Muscle of arm (tissue), 14 donors: Measurements from ENCODE around the gene ABHD14A. TPM values are rescaled to one million over a fixed set of nuclear protein-coding genes. Genes with fewer than 3 reads are reported as not detected.
"Not testable (repeated sequence)": the region's sequence is repeated elsewhere in the genome, so short reads cannot be mapped to it uniquely, and the experiment has no call there.

Experiments
- DNase-seq: peaks from one replicate; pipeline ENCODE4 v3.0.0-alpha.2; 2013
- long read RNA-seq, 11 donors: transcript quantifications; one replicate each; lab custom pipeline, GENCODE V29; 2026
- polyA plus RNA-seq, 12 donors: library from polyadenylated mRNA; unstranded; fragments of 120-200 nt; gene quantifications; one replicate each; pipeline ENCODE4 v1.2.1, GENCODE V29; 2013; ENCODE audit not compliant: insufficient read length in 12 of 12

The ABHD14A gene
- polyA plus RNA-seq, result 10 to 100 TPM in 8 of 12 donors, 1 to 10 TPM in 3, not detected in 1; 8.4 to 22.2 (median 11.0) TPM
- long read RNA-seq, donor 1, transcript ABHD14A-201 (5 exons, 1,062 nt), result major isoform, 15 of 67 reads
- long read RNA-seq, donor 1, partial matches to known transcripts, result 52 of 67 reads
- long read RNA-seq, donor 1, other reads (novel, unspliced or antisense), result 0 of 67 reads
- long read RNA-seq, donor 2, transcript ABHD14A-201 (5 exons, 1,062 nt), result major isoform, 10 of 11 reads
- long read RNA-seq, donor 2, partial matches to known transcripts, result 0 of 11 reads
- long read RNA-seq, donor 2, other reads (novel, unspliced or antisense), result 0 of 11 reads
- long read RNA-seq, donor 3, partial matches to known transcripts, result 0 of 3 reads
- long read RNA-seq, donor 3, other reads (novel, unspliced or antisense), result 0 of 3 reads
- long read RNA-seq, donor 4, partial matches to known transcripts, result 0 of 2 reads
- long read RNA-seq, donor 4, other reads (novel, unspliced or antisense), result 0 of 2 reads
- long read RNA-seq, donor 5, transcript ABHD14A-201 (5 exons, 1,062 nt), result major isoform, 10 of 11 reads
- long read RNA-seq, donor 5, partial matches to known transcripts, result 0 of 11 reads
- long read RNA-seq, donor 5, other reads (novel, unspliced or antisense), result 0 of 11 reads
- long read RNA-seq, donor 6, transcript ABHD14A-201 (5 exons, 1,062 nt), result major isoform, 5 of 5 reads
- long read RNA-seq, donor 6, partial matches to known transcripts, result 0 of 5 reads
- long read RNA-seq, donor 6, other reads (novel, unspliced or antisense), result 0 of 5 reads
- long read RNA-seq, donor 7, partial matches to known transcripts, result 0 of 3 reads
- long read RNA-seq, donor 7, other reads (novel, unspliced or antisense), result 0 of 3 reads
- long read RNA-seq, donor 8, transcript ABHD14A-201 (5 exons, 1,062 nt), result major isoform, 9 of 24 reads
- long read RNA-seq, donor 8, partial matches to known transcripts, result 0 of 24 reads
- long read RNA-seq, donor 8, other reads (novel, unspliced or antisense), result 15 of 24 reads
- long read RNA-seq, donor 9, transcript ABHD14A-201 (5 exons, 1,062 nt), result major isoform, 9 of 9 reads
- long read RNA-seq, donor 9, partial matches to known transcripts, result 0 of 9 reads
- long read RNA-seq, donor 9, other reads (novel, unspliced or antisense), result 0 of 9 reads
- long read RNA-seq, donor 10, transcript ABHD14A-201 (5 exons, 1,062 nt), result major isoform, 11 of 17 reads
- long read RNA-seq, donor 10, partial matches to known transcripts, result 0 of 17 reads
- long read RNA-seq, donor 10, other reads (novel, unspliced or antisense), result 5 of 17 reads
- long read RNA-seq, donor 11, transcript ABHD14A-201 (5 exons, 1,062 nt), result major isoform, 6 of 12 reads
- long read RNA-seq, donor 11, partial matches to known transcripts, result 0 of 12 reads
- long read RNA-seq, donor 11, other reads (novel, unspliced or antisense), result 5 of 12 reads

DNA sequence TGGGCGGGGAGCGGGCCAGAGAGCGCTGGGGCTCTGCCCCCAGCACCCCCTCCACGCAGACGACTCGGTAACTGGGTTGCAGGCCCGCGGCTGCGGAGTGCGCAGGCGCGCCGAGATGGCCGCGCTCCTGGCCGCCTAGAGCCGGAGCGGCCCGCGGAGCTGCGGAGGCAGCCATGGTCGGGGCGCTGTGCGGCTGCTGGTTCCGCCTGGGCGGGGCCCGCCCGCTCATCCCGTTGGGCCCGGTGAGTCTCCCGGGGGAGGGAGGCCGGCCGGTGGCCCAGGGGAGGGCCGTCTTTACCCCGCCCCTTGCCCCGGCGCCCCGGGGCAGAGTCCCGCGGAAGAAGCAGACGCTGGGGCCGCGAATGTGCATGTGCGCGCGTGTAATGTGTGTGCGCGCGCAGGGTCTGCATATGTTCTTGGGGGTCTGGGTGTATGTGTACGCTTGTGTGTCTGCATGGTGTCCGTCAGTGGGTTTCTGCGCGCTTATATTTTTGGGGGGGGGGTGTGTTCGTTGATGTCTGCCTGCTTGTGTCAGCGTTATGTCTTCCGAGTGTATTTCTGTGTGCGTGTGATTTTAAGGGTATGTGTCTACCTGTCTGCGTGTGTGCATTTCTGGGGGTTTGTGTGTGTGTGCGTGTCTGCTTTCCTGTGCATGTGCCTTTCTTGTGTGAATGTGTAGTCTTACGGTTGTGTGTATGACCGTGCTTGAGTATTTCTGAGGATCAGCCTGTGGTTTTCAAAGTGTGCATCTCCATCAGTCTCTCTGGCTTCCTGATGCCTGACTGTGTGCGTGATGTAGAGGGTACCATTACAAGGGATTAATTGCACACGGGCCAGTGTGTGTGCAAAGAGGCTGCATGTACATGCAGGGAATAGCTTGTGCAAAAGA is at the start of gene ABHD14A:
Gene ABHD14A (plus strand): TSS at position 102 of the 889 bp plus-strand sequence. CDS start 72 bp downstream, at position 174.
- DNase-seq, result peak; percentile 78

DNA sequence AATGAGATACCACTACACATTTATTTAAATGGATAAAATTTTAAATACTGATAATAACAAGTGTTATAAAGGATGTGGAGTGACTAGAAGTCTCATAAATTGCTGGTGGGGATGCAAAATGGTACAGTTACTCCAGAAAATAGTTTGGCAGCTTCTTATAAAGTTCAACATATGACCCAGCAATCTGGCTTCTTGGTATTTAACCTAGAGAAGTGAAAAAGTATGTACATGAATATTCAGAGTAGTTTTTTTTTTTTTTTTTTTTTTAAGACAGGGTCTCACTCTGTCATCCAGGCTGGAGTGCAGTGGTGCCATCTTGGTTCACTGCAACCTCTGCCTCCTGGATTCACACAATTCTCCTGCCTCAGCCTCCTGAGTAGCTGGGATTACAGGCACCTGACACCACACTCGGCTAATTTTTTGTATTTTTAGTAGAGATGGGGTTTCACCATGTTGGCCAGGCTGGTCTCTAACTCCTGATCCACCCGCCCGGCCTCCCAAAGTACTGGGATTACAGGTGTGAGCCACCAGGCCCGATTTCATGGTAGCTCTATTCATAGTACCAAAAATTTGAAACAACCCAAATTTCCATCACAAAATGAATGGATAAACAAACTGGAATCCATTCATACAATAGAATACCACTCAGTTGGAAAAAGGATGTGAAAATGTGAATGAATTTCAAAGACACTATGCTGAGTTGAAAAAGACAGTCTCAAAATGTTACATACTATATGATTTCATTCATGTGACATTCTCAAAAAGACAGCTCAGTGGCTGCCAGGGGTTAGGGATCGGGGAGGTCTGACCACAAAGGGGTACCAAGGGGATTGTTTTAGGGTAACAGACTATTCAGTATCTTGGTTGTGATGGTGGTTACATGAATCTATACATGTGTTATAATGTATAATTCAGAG is 47.5 kb upstream of the ABHD14A start:
- DNase-seq, result no peak

DNA sequence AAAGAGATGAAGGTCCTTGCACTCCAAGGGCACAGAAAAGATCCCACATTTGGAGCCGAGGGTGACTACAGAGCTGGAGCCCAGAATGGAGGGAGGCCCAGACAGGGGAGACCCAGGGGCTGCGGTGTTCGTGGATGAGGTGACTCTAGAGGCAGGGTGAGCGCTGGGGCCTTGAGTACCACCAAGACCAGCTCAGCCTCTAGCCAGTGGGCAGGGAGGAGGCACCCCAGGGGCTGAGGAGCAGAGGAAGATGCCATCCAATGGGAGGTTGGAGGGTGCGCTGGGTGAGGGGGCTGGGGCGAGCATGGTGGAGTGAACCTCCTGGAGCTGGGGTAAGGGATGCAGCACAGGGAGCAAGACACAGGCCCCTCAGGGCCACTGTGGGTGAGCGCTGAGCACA is 46.4 kb upstream of the ABHD14A start:
- no peak for DNase-seq

- DNase-seq, result not testable (repeated sequence)
These were observed 45.9 kb upstream of the ABHD14A start for GRCh38 chr3:51928981-51929380.

DNA sequence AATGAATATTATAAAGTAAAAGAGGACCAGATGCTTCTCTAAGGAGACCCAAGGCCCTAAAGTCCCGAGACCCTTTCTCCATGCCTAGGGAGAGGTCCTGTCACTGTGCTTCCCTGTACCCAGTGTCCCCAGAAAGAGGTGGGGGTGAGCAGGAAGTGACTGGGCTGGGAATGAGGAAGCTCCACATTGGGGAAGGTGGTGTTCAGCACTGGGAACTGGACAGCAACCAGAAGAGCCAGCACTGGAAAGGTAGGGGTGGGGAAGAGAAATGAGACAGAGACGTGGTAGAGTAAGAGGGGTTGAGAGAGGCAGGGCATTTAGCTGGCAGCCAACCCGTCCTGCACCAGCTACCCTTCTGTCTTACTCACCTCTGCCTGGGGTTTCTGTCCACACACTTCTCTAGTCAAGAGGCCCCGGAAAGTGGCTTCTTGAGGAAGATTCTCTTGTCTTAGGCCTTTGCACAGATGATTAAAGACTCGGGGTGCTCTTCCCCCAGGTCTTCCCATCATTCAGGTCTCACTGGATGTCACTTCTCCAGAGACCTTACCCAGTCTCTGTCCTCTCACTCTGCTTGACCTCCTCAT is 45.4 kb upstream of the ABHD14A start:
- no peak for DNase-seq

- no peak for DNase-seq
These were observed 44.4 kb upstream of the ABHD14A start for GRCh38 chr3:51930439-51930838.

DNA sequence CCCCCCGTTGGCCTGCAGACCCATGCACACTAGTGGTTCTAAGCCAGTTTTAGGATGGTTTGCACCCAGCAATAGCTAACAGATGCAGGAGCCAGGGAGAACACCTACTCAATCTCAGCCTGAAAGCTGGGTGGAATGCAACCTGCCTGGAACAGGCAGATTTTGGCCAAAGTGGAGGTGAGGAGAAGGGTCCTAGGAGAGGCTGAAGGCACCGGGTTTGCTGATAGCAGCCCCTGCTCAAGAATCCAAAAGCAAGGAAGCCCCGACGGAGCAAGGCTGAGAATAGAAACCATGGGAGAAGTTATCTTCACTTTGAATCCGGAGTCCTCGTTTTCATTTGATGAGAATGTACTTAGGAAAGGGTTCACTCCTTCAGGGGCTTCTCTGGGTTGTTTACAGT is 43.1 kb upstream of the ABHD14A start:
- no peak for DNase-seq

DNA sequence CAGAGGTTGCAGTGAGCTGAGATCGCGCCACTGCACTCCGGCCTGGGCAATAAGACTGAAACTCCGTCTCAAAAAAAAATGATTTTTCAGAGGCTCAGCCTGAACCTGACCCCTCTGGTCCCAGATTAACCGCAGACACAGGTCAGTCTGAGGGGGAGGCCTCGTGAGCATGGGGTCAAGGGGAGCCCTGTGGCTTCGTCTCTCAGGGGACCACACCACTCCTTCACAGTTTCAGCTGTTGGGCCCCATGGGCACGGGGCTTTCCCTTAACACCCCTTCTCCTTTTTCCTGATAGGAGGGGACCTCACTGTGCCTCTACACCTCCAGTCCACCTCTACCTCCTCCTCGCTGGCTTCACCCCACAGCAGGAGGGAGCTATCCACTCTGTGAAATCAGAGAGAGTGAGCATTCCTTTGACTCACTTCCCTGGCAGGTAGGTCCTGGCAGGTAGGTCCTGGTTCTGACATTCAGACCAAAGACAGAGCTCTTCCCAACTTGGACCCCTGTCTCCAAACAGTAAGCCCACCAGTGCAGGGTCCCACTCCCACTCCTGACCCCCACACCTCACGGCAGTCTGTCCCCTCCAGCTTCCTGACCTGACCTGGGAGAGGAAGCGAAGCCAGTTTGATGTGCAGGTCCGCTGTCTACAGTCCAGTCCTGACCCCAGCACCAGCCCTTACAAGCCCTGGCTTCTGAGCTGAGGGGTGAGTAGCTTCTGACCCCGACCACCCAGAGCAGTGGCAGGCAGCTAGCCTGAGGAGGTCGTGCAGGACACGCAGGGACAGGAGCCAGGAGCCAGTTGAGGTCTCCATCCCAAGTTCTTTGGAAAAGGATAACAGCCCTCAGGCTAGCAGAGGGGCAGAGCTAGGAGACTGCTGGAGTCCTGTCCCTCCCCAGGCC is 42.1 kb upstream of the ABHD14A start:
- no peak for DNase-seq

- no peak for DNase-seq
These were observed 41.3 kb upstream of the ABHD14A start for GRCh38 chr3:51933471-51934138.

- DNase-seq, result no peak
These were observed 40.6 kb upstream of the ABHD14A start for GRCh38 chr3:51934139-51934850.

DNA sequence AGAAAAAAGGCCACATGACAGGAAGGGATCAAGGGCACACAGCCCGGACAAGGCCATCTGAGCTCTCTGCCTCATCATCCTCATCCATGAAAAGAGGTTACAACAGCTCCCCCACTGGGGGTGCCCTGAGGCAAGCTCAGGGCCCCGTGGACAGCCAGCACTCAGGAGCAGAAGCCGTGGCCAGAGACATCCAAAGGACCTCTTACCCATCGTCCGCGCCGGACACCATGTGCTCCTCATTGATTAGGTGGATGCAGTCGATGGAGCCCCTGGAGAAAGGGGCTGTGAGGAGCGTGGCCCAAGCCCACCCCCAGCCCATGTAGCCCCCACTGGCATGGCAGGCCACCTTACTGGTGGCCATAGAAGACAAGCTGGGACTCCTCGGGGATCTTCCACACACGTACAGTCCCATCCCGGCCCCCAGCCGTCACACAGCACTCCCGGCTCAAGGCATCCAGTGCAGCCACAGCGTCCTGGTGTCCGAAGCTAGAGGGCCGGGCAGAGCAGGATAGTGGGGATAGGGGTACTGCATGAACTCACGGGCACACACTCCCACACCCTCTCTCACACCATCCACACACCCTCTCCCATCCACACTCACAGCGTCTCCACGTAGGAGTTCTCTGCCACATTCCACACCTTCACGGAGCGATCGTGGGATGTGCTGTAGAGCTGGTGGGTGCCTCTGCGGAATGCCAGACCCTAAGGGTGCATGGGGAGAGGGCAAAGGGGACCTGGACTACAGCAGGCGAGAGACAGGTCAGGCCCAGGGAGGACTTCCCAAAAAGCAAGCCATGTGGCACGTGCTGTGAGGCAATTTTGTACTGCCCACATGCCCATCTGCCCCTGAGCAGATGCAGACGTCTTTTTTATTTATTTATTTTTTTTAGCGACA is 39.6 kb upstream of the ABHD14A start:
- no peak for DNase-seq

DNA sequence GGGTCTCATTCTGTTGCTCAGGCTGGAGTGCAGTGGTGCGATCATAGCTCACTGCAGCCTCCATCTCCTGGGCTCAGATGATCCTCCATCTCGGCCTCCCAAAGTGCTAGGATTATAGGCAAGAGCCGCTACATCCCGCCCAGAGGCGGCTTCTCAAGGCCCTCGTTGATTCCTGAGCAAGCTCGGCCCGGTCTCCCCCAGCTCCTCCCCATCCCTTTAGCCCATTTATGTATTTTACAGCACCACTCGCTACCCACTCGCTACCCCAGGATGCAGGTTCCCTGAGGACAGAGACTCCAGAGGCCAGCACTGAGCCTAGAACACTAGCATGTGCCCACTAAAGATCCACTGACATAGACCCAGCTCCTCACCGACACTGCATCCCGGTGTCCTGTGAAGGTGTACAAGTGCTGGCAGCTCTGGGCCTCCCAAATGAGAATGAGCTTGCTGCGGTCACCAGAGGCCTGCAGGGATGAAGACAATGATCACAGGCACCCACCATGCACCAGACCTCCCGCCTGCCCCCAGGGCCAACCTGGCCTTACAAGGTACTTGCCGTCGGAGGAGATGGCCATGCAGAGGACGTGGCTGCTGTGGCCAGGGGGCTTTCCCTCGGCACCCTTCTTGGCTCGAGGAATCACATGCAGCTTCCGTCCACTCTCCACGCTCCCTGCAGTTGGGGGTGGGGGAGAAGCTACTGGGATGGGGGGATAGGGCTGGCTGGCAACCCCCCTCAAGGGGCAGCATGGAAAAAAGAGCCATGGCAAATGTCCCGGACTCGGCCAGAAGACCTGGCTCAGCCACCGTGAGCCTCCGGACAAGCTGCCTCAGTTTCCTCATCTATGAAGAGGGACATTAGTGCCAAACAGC is 38.7 kb upstream of the ABHD14A start:
- DNase-seq, result no peak

- DNase-seq, result no peak
These were observed 37.9 kb upstream of the ABHD14A start for GRCh38 chr3:51937014-51937413.
